Measurements from ENCODE around the gene TUBB6.
A peak's percentile ranks its signal among the peaks of the same experiment; 100 is the strongest.

TUBB6 gene

GRCh38 chr18:12307701-12308385 is at the start of gene TUBB6:
TUBB6 (plus strand) TSS chr18:12308241; CDS start chr18:12308293, 52 bp downstream.
- DNase-seq (ENCODE audit: low spot score): peak; percentile 39
- FAIRE-seq: no peak

DNA sequence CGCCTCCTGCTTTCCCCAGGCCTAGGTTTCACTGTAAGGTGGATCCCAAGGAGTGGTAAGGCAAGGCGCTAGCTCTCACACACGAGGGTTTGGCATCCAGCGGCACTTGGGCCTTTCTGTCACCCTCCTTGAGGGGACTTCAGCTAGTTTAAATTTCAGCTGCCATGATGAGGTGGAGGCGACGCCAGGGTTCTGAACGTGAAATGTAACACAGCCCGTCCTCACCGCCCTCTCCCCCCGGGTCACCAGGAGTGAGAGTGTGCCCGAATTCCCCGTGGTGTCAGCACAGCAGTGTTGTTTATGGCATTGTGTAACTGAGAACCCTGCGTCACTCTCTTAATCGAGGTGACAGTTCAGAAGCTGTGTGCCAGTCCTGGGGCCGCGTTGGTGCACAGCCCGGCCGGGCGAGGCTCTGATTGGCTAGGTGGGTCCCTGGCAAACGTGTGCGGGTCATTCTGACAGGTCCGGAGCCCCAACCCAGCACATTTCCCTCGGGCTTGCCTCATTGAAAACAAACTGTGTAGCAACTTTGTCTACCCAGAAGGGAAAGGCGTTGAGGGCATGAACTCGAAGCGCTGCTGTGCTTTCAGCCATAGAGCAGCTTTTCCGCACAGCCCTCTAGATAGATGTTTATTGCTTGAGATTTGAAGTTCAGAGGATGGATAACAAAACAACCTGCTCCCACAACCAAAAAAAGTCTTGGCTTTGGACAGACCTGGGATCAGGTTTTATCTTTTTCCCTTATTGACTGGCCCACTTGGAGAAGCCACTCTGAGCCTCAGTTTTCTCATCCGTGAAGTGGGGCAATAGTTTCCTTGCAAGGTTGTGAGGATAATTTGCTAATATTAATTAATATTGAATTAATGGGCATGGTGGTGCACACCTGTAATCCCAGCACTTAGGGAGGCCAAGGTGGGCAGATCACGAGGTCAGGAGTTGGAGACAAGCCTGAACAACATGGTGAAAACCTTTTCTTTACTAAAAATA is 49.0 kb upstream of the TUBB6 start:
- DNase-seq (ENCODE audit: low spot score) (no peak), FAIRE-seq (no peak)

- DNase-seq (ENCODE audit: low spot score) (no peak), FAIRE-seq (no peak)
Measured at GRCh38 chr18:12262748-12263147, 45.3 kb upstream of the TUBB6 start.

DNA sequence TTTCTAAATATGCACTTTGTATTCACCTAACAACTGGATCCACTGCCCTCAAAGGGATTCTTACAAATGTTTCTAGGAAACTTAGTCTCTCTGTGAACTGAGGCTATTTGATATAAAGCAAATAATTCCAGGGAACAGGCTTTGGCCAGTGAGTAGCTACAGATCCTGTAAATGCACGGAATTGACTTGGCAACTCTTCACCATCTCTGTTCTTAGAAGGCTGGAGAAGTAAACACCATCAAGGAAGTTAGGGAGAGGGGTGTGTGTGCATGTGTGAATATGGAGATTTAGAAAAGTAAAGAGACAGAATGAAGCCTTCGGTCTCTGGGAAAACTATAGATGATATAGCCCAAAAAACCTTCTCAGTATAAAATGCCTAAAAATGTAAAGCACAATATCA is 43.2 kb upstream of the TUBB6 start:
- no peak for FAIRE-seq
- no peak for DNase-seq (ENCODE audit: low spot score)

GRCh38 chr18:12271376-12272235 is 36.4 kb upstream of the TUBB6 start:
- DNase-seq (ENCODE audit: low spot score) (peak; percentile 60), FAIRE-seq (no peak)

- FAIRE-seq (no peak), DNase-seq (ENCODE audit: low spot score) (no peak)
Measured at GRCh38 chr18:12274793-12275192, 33.2 kb upstream of the TUBB6 start.

DNA sequence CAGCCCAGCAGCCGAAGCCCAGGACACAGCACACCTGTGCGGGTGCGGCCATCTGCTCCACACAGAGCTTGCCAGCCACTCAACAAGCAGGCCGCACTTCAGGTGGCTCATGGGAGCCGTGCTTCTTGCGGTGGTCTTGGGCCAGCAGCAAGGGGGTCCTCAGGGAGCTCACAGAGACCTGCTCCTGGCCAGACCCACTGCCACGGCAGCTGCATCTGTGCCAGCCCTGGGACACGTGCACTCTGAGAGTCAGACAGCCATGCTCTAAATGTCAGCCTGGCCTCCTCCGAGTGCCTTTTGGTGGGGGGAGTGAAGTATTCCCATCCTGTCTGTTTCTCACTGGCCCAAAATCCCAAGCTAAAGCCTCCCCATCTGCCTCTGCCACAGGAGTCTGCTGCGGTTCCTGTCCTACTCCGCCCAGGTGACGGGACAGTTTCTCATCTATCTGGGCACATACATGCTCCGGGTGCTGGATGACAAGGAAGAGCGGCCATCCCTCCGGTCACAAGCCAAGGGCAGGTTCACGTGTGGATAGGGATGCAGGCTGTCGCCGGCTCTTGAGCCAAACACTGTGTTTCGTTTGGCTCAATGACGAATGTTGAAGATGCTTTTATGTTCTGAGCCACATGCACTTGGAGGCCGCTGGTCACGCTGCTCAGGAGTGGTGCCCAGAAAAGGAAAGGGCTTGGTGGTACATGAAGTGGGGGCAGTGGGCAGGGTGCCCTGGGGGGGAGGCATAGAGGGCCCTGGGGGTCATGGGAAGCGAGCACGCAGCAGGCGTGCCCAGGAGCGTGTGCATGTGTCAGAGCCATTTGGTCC is 31.1 kb upstream of the TUBB6 start:
- DNase-seq (ENCODE audit: low spot score): no peak
- FAIRE-seq: no peak

- FAIRE-seq (no peak), DNase-seq (ENCODE audit: low spot score) (no peak)
Measured at GRCh38 chr18:12278215-12278671, 29.8 kb upstream of the TUBB6 start.

GRCh38 chr18:12278741-12279682 is 29.0 kb upstream of the TUBB6 start:
- FAIRE-seq (no peak), DNase-seq (ENCODE audit: low spot score) (peak; percentile 4)

DNA sequence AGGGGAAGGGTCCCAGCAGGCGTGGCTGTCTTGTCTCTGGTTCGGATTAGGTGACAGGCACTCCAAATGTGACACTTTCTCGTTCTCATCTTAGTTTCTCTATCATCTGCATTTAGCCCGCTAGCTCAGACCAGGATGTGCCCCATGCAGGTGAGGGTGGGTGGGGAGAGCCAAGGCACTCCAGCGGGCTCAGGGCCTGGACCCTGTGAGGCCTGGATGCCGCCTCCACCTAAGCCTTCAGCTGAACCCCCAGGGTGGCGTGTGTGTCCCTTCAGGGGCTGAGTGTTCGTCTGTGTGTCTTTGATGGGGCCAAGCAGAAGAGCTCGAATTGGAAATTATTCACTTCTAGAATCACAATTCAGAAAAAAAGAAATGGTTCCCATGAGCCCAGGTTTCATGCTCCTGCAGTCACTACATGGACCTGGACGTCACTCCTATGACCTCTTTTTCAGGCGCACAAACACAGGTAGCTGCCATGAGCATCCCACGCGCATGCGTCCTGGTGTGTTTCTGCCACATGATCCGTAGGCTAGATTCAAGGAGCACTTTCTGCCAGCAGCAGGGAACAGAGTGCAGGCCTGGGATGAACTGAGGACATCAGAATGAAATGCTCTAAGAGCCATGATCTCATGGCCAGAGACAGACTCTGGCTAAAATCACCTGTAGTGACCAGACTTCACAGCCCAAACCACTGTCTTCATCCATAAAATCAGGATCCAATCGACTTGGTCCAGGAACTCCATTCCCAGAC is 28.1 kb upstream of the TUBB6 start:
- FAIRE-seq: no peak
- no peak for DNase-seq (ENCODE audit: low spot score)

DNA sequence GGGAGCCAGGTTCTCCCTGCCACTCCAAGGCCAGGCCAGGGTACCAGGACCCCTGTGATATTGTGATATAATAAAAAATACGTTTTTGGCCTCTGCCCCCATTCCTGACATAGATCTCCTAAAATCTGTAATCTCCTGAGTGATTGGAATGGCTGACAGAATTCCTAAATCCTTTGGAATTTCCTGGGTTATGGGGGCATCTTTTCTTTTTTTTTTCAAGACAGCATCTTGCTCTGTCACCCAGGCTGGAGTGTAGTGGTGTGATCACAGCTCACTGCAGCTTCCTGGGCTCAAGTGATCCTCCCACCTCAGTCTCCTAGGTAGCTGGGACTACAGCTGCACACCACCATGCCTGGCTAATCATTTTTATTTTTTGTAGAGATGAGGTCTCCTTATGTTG is 26.2 kb upstream of the TUBB6 start:
- FAIRE-seq: no peak
- no peak for DNase-seq (ENCODE audit: low spot score)

- FAIRE-seq (no peak), DNase-seq (ENCODE audit: low spot score) (peak; percentile 20)
Measured at GRCh38 chr18:12282442-12283039, 25.5 kb upstream of the TUBB6 start.

GRCh38 chr18:12283256-12283655 is 24.8 kb upstream of the TUBB6 start:
- peak; percentile 34 for DNase-seq (ENCODE audit: low spot score)
- no peak for FAIRE-seq

GRCh38 chr18:12283666-12284065 is 24.4 kb upstream of the TUBB6 start:
- FAIRE-seq: no peak
- DNase-seq (ENCODE audit: low spot score): no peak

- FAIRE-seq (no peak), DNase-seq (ENCODE audit: low spot score) (no peak)
Measured at GRCh38 chr18:12287131-12287681, 20.8 kb upstream of the TUBB6 start.

GRCh38 chr18:12287684-12288402 is 20.2 kb upstream of the TUBB6 start:
- peak; percentile 15 for DNase-seq (ENCODE audit: low spot score)
- FAIRE-seq: no peak

GRCh38 chr18:12288403-12288755 is 19.7 kb upstream of the TUBB6 start:
- DNase-seq (ENCODE audit: low spot score): no peak
- no peak for FAIRE-seq

Measured in RCC 7860 (cell line).